T-cell (primary cell): ENCODE data around the gene ERG. TPM values are rescaled to one million over a fixed set of nuclear protein-coding genes. Genes with fewer than 3 reads are reported as not detected.

ENCODE experiments used
- ATAC-seq, 4 experiments: fragments of 200-7000 bp in 3 of 4; fragments of 150-1000 bp in 1 of 4; cut with Tn5 transposase; replicated peaks in 1 of 4; 1 replicate in 3 of 4; 2 replicates in 1 of 4; pipeline ENCODE4 v1.10.0; 2021; ENCODE audit warnings: moderate library complexity in 3 of 4, mild to moderate bottlenecking in 2 of 4, moderate number of reproducible peaks in 1 of 4
- CTCF ChIA-PET, 2 donors: fragments of 300-600 bp; sonication (Branson Sonifier 250); formaldehyde crosslinking; loops; one replicate each; lab custom pipeline; 2022; ENCODE audit warnings: antibody characterized with exemption in 2 of 2; lab: Charles Lee
- POLR2A ChIA-PET, 2 donors: fragments of 300-600 bp; sonication (Branson Sonifier 250); formaldehyde crosslinking; loops; one replicate each; lab custom pipeline; 2022; ENCODE audit warnings: antibody characterized with exemption in 2 of 2; lab: Charles Lee
- DNase-seq, 35 experiments: peaks; one replicate each; pipeline versions ENCODE4 v3.0.0 to v3.0.0-alpha.2; 2013 to 2023
- H3K27ac ChIP-seq: one replicate; pipeline ENCODE4 v1.5.1; 2013; ENCODE audit warnings: low read length
- H3K27me3 ChIP-seq, 2 experiments: replicated peaks in 1 of 2; 1 replicate in 1 of 2; 2 replicates in 1 of 2; pipeline versions ENCODE4 v1.6.1 to v1.7.0; 2013; ENCODE audit warnings: low read length in 1 of 2, mixed read lengths in 1 of 2; ENCODE audit not compliant: control insufficient read depth in 2 of 2, insufficient read depth in 2 of 2; ENCODE audit errors: extremely low read depth in 1 of 2
- H3K36me3 ChIP-seq, 2 donors: 1 replicate in 1 of 2; 2 replicates in 1 of 2; pipeline versions ENCODE4 v1.6.1 to v1.7.0; 2013; ENCODE audit warnings: low read length in 1 of 2; ENCODE audit not compliant: control insufficient read depth in 2 of 2, insufficient read depth in 1 of 2; ENCODE audit errors: extremely low read depth in 1 of 2
- H3K4me1 ChIP-seq, 2 experiments: 1 replicate in 1 of 2; 2 replicates in 1 of 2; pipeline versions ENCODE4 v1.6.1 to v1.7.0; 2013; ENCODE audit warnings: low read length in 2 of 2, mixed read lengths in 1 of 2; ENCODE audit not compliant: insufficient read depth in 2 of 2, control insufficient read depth in 1 of 2; ENCODE audit errors: extremely low read depth in 1 of 2
- H3K4me3 ChIP-seq, 2 donors: 1 replicate in 1 of 2; 2 replicates in 1 of 2; pipeline versions ENCODE4 v1.5.1 to v1.7.0; 2013; ENCODE audit warnings: mild to moderate bottlenecking in 2 of 2, low read length in 1 of 2, moderate library complexity in 1 of 2; ENCODE audit not compliant: control insufficient read depth in 1 of 2; ENCODE audit errors: extremely low read depth in 1 of 2
- H3K9me3 ChIP-seq: 2 replicates; pipeline ENCODE4 v1.7.0; 2013
- H3K27ac Mint-ChIP-seq, 2 donors: one replicate each; pipeline ENCODE4 v1.8.0; 2020 to 2021; ENCODE audit warnings: mild to moderate bottlenecking in 2 of 2, mixed read lengths in 2 of 2
- H3K27me3 Mint-ChIP-seq, 2 donors: one replicate each; pipeline ENCODE4 v1.8.0; 2021 to 2022; ENCODE audit warnings: mixed read lengths in 2 of 2
- H3K36me3 Mint-ChIP-seq: one replicate; pipeline ENCODE4 v1.8.0; 2021; ENCODE audit warnings: mixed read lengths
- H3K4me1 Mint-ChIP-seq, 3 donors: one replicate each; pipeline ENCODE4 v1.8.0; 2020 to 2022; ENCODE audit warnings: mixed read lengths in 3 of 3, mild to moderate bottlenecking in 1 of 3
- H3K4me3 Mint-ChIP-seq, 3 donors: one replicate each; pipeline ENCODE4 v1.8.0; 2020 to 2022; ENCODE audit warnings: mild to moderate bottlenecking in 3 of 3, mixed read lengths in 3 of 3, moderate library complexity in 3 of 3
- H3K9me3 Mint-ChIP-seq, 3 donors: one replicate each; pipeline ENCODE4 v1.8.0; 2020 to 2022; ENCODE audit warnings: mixed read lengths in 3 of 3
- WGBS: methylation state at CpG from one replicate; pipeline ENCODE4 v1.1.5; 2013; ENCODE audit warnings: missing lambda C conversion rate; ENCODE audit not compliant: insufficient coverage; 5-methylcytosine and 5-hydroxymethylcytosine counted together
- total RNA-seq, 35 experiments: library from RNA in 6 of 35; stranded (reverse) in 6 of 35; fragments of 120-200 nt in 1 of 35; gene quantifications; one replicate each; pipeline versions ENCODE4 v1.2.1 to v1.2.4 and lab custom pipeline; 2013 to 2026

ERG gene
- total RNA-seq, 5 donors from 2014 or later (not counting 1 experiment from before 2014, with no cell fraction given), result 0.54 to 1.5 (median 0.85) TPM; not detected in 1

- no peaks in the 10 kb centered on the region for H3K9me3 Mint-ChIP-seq
- Histone ChIP-seq H3K27me3 (peaks cover 0 to 13% of the 10 kb centered on the region in 2 experiments), H3K4me1 (peaks cover 0 to 3% of the 10 kb centered on the region in 2 experiments), H3K4me3 (no peak overlapping the region), H3K9me3 (no peaks in the 10 kb centered on the region), H3K27ac (no peak overlapping the region), H3K36me3 (no peaks in the 10 kb centered on the region)
- H3K4me1 Mint-ChIP-seq, result peaks cover 0 to 9% (median 0%) of the 10 kb centered on the region in 3 donors
- H3K36me3 Mint-ChIP-seq, result no peaks in the 10 kb centered on the region
- ChIA-PET CTCF (no interaction called here), POLR2A (no interaction called here)
- 63% methylated on average over 6 of the region's 12 CpGs for WGBS
- H3K27me3 Mint-ChIP-seq, result peaks cover 48 to 49% of the 10 kb centered on the region in 2 donors
- no peak overlapping the region for H3K4me3 Mint-ChIP-seq
- no peak for ATAC-seq
- no peak for DNase-seq
- H3K27ac Mint-ChIP-seq, result no peak overlapping the region
These were observed 18.4 kb downstream of the ERG start for GRCh38 chr21:38479641-38480525.

GRCh38 chr21:38478782-38479181 is 19.5 kb downstream of the ERG start:
- Histone ChIP-seq H3K27me3 (peaks cover 0 to 16% of the 10 kb centered on the region in 2 experiments), H3K9me3 (no peaks in the 10 kb centered on the region), H3K27ac (no peak overlapping the region), H3K4me1 (peaks cover 0 to 3% of the 10 kb centered on the region in 2 experiments), H3K36me3 (no peaks in the 10 kb centered on the region), H3K4me3 (no peak overlapping the region)
- ATAC-seq (peak in 1 of 4 experiments; percentile 42), DNase-seq (no peak)
- CTCF ChIA-PET, result no interaction called here
- POLR2A ChIA-PET, result no interaction called here
- H3K27me3 Mint-ChIP-seq, result peaks cover 55 to 60% of the 10 kb centered on the region in 2 donors
- no peak overlapping the region for H3K4me3 Mint-ChIP-seq
- H3K36me3 Mint-ChIP-seq, result no peaks in the 10 kb centered on the region
- no peak overlapping the region for H3K27ac Mint-ChIP-seq
- peaks cover 0 to 9% (median 0%) of the 10 kb centered on the region in 3 donors for H3K4me1 Mint-ChIP-seq
- no CpG with 5 or more reads among the region's 4 CpGs for WGBS
- H3K9me3 Mint-ChIP-seq, result no peaks in the 10 kb centered on the region

GRCh38 chr21:38477226-38477625 is 21.1 kb downstream of the ERG start:
- no peak overlapping the region for H3K27ac ChIP-seq
- no peak overlapping the region for H3K4me3 ChIP-seq
- Mint-ChIP-seq H3K36me3 (no peaks in the 10 kb centered on the region), H3K4me3 (no peak overlapping the region), H3K27me3 (peaks cover 59 to 60% of the 10 kb centered on the region in 2 donors), H3K4me1 (peaks cover 0 to 9% (median 0%) of the 10 kb centered on the region in 3 donors), H3K9me3 (no peaks in the 10 kb centered on the region), H3K27ac (no peak overlapping the region)
- 83% methylated on average over 4 of the region's 9 CpGs for WGBS
- ATAC-seq, result no peak
- H3K36me3 ChIP-seq, result no peaks in the 10 kb centered on the region
- H3K4me1 ChIP-seq, result peaks cover 0 to 3% of the 10 kb centered on the region in 2 experiments
- H3K9me3 ChIP-seq, result no peaks in the 10 kb centered on the region
- CTCF ChIA-PET, result no interaction called here
- POLR2A ChIA-PET, result interaction anchor here in 1 of 2 donors (0.7 kb wide), 1 partner anchor 46 kb away, joined by 6 read pairs; no protein-coding TSS in a partner anchor
- no peak for DNase-seq
- peaks cover 0 to 25% of the 10 kb centered on the region in 2 experiments for H3K27me3 ChIP-seq

- ChIA-PET POLR2A (no interaction called here), CTCF (interaction anchor here in 1 of 2 donors (0.5 kb wide), 2 partner anchors 662 to 1065 kb away, joined by 3 to 4 read pairs; no protein-coding TSS in a partner anchor)
- Histone ChIP-seq H3K4me3 (no peak overlapping the region), H3K27ac (no peak overlapping the region), H3K4me1 (peaks cover 0 to 3% of the 10 kb centered on the region in 2 experiments), H3K9me3 (no peaks in the 10 kb centered on the region), H3K36me3 (no peaks in the 10 kb centered on the region), H3K27me3 (peaks cover 0 to 25% of the 10 kb centered on the region in 2 experiments)
- H3K27ac Mint-ChIP-seq, result peak overlapping the region in 1 of 2 donors; percentile 25
- H3K36me3 Mint-ChIP-seq, result no peaks in the 10 kb centered on the region
- ATAC-seq (no peak), DNase-seq (no peak)
- peaks cover 61 to 63% of the 10 kb centered on the region in 2 donors for H3K27me3 Mint-ChIP-seq
- no peaks in the 10 kb centered on the region for H3K9me3 Mint-ChIP-seq
- H3K4me1 Mint-ChIP-seq, result peaks cover 0 to 9% (median 0%) of the 10 kb centered on the region in 3 donors
- no peak overlapping the region for H3K4me3 Mint-ChIP-seq
- 40% methylated on average over 3 of the region's 12 CpGs for WGBS
These were observed 21.9 kb downstream of the ERG start for GRCh38 chr21:38476385-38476784.

- WGBS, result 20% methylated on average over 6 of the region's 6 CpGs
- H3K9me3 ChIP-seq, result no peaks in the 10 kb centered on the region
- H3K4me1 Mint-ChIP-seq, result peaks cover 0 to 9% (median 0%) of the 10 kb centered on the region in 3 donors
- no peak overlapping the region for H3K4me3 Mint-ChIP-seq
- no peaks in the 10 kb centered on the region for H3K36me3 Mint-ChIP-seq
- H3K27ac ChIP-seq, result no peak overlapping the region
- ChIA-PET POLR2A (no interaction called here), CTCF (no interaction called here)
- H3K4me3 ChIP-seq, result no peak overlapping the region
- peaks cover 0 to 25% of the 10 kb centered on the region in 2 experiments for H3K27me3 ChIP-seq
- H3K4me1 ChIP-seq, result peaks cover 0 to 3% of the 10 kb centered on the region in 2 experiments
- DNase-seq (no peak), ATAC-seq (no peak)
- H3K9me3 Mint-ChIP-seq, result no peaks in the 10 kb centered on the region
- no peaks in the 10 kb centered on the region for H3K36me3 ChIP-seq
- H3K27me3 Mint-ChIP-seq, result peaks cover 61 to 67% of the 10 kb centered on the region in 2 donors
- no peak overlapping the region for H3K27ac Mint-ChIP-seq
These were observed 22.8 kb downstream of the ERG start for GRCh38 chr21:38475519-38475918.

- Histone ChIP-seq H3K27me3 (peaks cover 0 to 23% of the 10 kb centered on the region in 2 experiments), H3K9me3 (no peaks in the 10 kb centered on the region), H3K27ac (no peak overlapping the region), H3K36me3 (no peaks in the 10 kb centered on the region), H3K4me1 (peaks cover 0 to 3% of the 10 kb centered on the region in 2 experiments), H3K4me3 (no peak overlapping the region)
- H3K4me3 Mint-ChIP-seq, result no peak overlapping the region
- DNase-seq, result no peak
- H3K36me3 Mint-ChIP-seq, result no peaks in the 10 kb centered on the region
- no peak for ATAC-seq
- no peak overlapping the region for H3K27ac Mint-ChIP-seq
- 96% methylated on average over 3 of the region's 8 CpGs for WGBS
- POLR2A ChIA-PET, result no interaction called here
- peaks cover 0 to 9% (median 0%) of the 10 kb centered on the region in 3 donors for H3K4me1 Mint-ChIP-seq
- CTCF ChIA-PET, result interaction anchor here in 1 of 2 donors (0.6 kb wide), 1 partner anchor 933 kb away, joined by 3 read pairs; no protein-coding TSS in a partner anchor
- H3K9me3 Mint-ChIP-seq, result no peaks in the 10 kb centered on the region
- H3K27me3 Mint-ChIP-seq, result peaks cover 61 to 67% of the 10 kb centered on the region in 2 donors
These were observed 23.5 kb downstream of the ERG start for GRCh38 chr21:38474796-38475195.
